Caco-2 (cell line): ENCODE data around the gene SYNPO2. TPM values are rescaled to one million over a fixed set of nuclear protein-coding genes. Genes with fewer than 3 reads are reported as not detected.

Experiments used
- BruUV-seq: library from RNA; stranded (reverse); fragments of 400-500 nt; replicated peaks from 2 replicates; lab custom pipeline; 2021; lab: Mats Ljungman, UMichigan
- CTCF ChIA-PET: fragments of 300-600 bp; sonication (Branson Sonifier 250); formaldehyde crosslinking; loops from one replicate; lab custom pipeline; 2022; ENCODE audit warnings: antibody characterized with exemption; lab: Charles Lee
- POLR2A ChIA-PET: fragments of 300-600 bp; sonication (Branson Sonifier 250); formaldehyde crosslinking; loops from one replicate; lab custom pipeline; 2022; ENCODE audit warnings: antibody characterized with exemption; lab: Charles Lee
- DNase-seq, 2 experiments: peaks; one replicate each; pipeline versions ENCODE4 v3.0.0 to v3.0.0-alpha.2; 2020 to 2022
- H3K27me3 ChIP-seq: replicated peaks from 2 replicates; pipeline ENCODE4 v1.6.0; 2011; ENCODE audit warnings: low read length; ENCODE audit not compliant: control insufficient read depth, insufficient read depth
- H3K36me3 ChIP-seq: 2 replicates; pipeline ENCODE4 v1.5.1; 2011; ENCODE audit warnings: low read length; ENCODE audit not compliant: control insufficient read depth, insufficient read depth
- H3K4me1 ChIP-seq: fragments of 250-450 bp; sonication (Bioruptor Pico); 2 replicates; pipeline ENCODE4 v1.5.1; 2020; ENCODE audit warnings: mild to moderate bottlenecking
- H3K4me3 ChIP-seq: 2 replicates; pipeline ENCODE4 v1.5.1; 2011; ENCODE audit warnings: low read depth, mild to moderate bottlenecking, control low read depth, low read length
- H3K9me3 ChIP-seq: fragments of 250-450 bp; sonication (Bioruptor Pico); 2 replicates; pipeline ENCODE4 v1.5.1; 2020; ENCODE audit warnings: mild to moderate bottlenecking, moderate library complexity
- H3K27ac Mint-ChIP-seq: one replicate; pipeline ENCODE4 v1.8.0; 2022; ENCODE audit warnings: mixed read lengths; ENCODE audit not compliant: unreplicated experiment
- H3K27me3 Mint-ChIP-seq: one replicate; pipeline ENCODE4 v1.8.0; 2022; ENCODE audit warnings: mixed read lengths; ENCODE audit not compliant: insufficient read depth, unreplicated experiment
- H3K36me3 Mint-ChIP-seq: one replicate; pipeline ENCODE4 v1.8.0; 2022; ENCODE audit warnings: mild to moderate bottlenecking, mixed read lengths; ENCODE audit not compliant: insufficient read depth, unreplicated experiment
- H3K4me1 Mint-ChIP-seq: one replicate; pipeline ENCODE4 v1.8.0; 2022; ENCODE audit warnings: low read depth, mixed read lengths; ENCODE audit not compliant: unreplicated experiment
- H3K4me3 Mint-ChIP-seq: one replicate; pipeline ENCODE4 v1.8.0; 2022; ENCODE audit warnings: mild to moderate bottlenecking, moderate library complexity, mixed read lengths; ENCODE audit not compliant: unreplicated experiment
- H3K9me3 Mint-ChIP-seq: one replicate; pipeline ENCODE4 v1.8.0; 2022; ENCODE audit warnings: mixed read lengths; ENCODE audit not compliant: unreplicated experiment
- CTCF ChIP-seq, 2 experiments: fragments of 200-600 bp in 1 of 2; IDR thresholded peaks; 1 replicate in 1 of 2; 2 replicates in 1 of 2; pipeline versions ENCODE4 v1.5.1 to v1.8.0; 2011 to 2022; ENCODE audit warnings: antibody characterized with exemption in 1 of 2, control low read depth in 1 of 2, inconsistent platforms in 1 of 2, low read depth in 1 of 2, low read length in 1 of 2, mild to moderate bottlenecking in 1 of 2, moderate library complexity in 1 of 2; ENCODE audit not compliant: insufficient read depth in 1 of 2, severe bottlenecking in 1 of 2, unreplicated experiment in 1 of 2
- intact Hi-C: fragments of 100-400 bp; cut with micrococcal nuclease; formaldehyde crosslinking; loops from one replicate; pipeline ENCODE4 v1.10.0; 2022; ENCODE audit not compliant: unreplicated experiment
- total RNA-seq: library from RNA; stranded (reverse); gene quantifications from 2 replicates; pipeline ENCODE4 v1.2.3, GENCODE V29; 2022

SYNPO2 gene
- total RNA-seq, 1 experiment from 2014 or later = 0.16 TPM

- TF ChIP-seq CTCF (IDR thresholded peaks at IDR 0.05; ENCODE audit: insufficient read depth in 1 of 2, low read depth in 1 of 2, low read length in 1 of 2, severe bottlenecking in 1 of 2, unreplicated experiment in 1 of 2) = no peak
- Mint-ChIP-seq H3K27ac (no peak overlapping the region), H3K4me1 (peaks cover 23% of the 10 kb centered on the region), H3K27me3 (no peaks in the 10 kb centered on the region), H3K9me3 (no peaks in the 10 kb centered on the region), H3K4me3 (no peak overlapping the region), H3K36me3 (peaks cover 3% of the 10 kb centered on the region)
- POLR2A ChIA-PET = no interaction called here
- Histone ChIP-seq H3K4me3 (no peak overlapping the region), H3K27me3 (no peaks in the 10 kb centered on the region), H3K4me1 (peaks cover 10% of the 10 kb centered on the region), H3K9me3 (no peaks in the 10 kb centered on the region), H3K36me3 (no peaks in the 10 kb centered on the region)
- BruUV-seq = no TSS peak
- DNase-seq = no peak
- intact Hi-C loops = no loop called here
- CTCF ChIA-PET = no interaction called here
Measured at GRCh38 chr4:119037709-119038108, 149.1 kb downstream of the SYNPO2 start.

GRCh38 chr4:119038116-119038841 is 149.6 kb downstream of the SYNPO2 start:
- Mint-ChIP-seq H3K4me3 (no peak overlapping the region), H3K9me3 (no peaks in the 10 kb centered on the region), H3K27me3 (no peaks in the 10 kb centered on the region), H3K4me1 (peaks cover 28% of the 10 kb centered on the region), H3K27ac (no peak overlapping the region), H3K36me3 (peaks cover 5% of the 10 kb centered on the region)
- CTCF ChIA-PET = no interaction called here
- Histone ChIP-seq H3K27me3 (no peaks in the 10 kb centered on the region), H3K9me3 (no peaks in the 10 kb centered on the region), H3K4me1 (peaks cover 10% of the 10 kb centered on the region), H3K36me3 (no peaks in the 10 kb centered on the region), H3K4me3 (no peak overlapping the region)
- TF ChIP-seq CTCF (IDR thresholded peaks at IDR 0.05; ENCODE audit: insufficient read depth in 1 of 2, low read depth in 1 of 2, low read length in 1 of 2, severe bottlenecking in 1 of 2, unreplicated experiment in 1 of 2) = no peak
- no TSS peak for BruUV-seq
- DNase-seq = no peak
- intact Hi-C loops = no loop called here
- POLR2A ChIA-PET = no interaction called here

GRCh38 chr4:119039160-119039559 is 150.5 kb downstream of the SYNPO2 start:
- no peak for TF ChIP-seq CTCF (IDR thresholded peaks at IDR 0.05; ENCODE audit: insufficient read depth in 1 of 2, low read depth in 1 of 2, low read length in 1 of 2, severe bottlenecking in 1 of 2, unreplicated experiment in 1 of 2)
- intact Hi-C loops = loop anchor here (1.0 kb wide), 1 partner anchor 57 kb away; no protein-coding TSS in a partner anchor
- no peak overlapping the region for H3K4me3 ChIP-seq
- H3K27ac Mint-ChIP-seq = no peak overlapping the region
- BruUV-seq = no TSS peak
- H3K27me3 ChIP-seq = no peaks in the 10 kb centered on the region
- peaks cover 22% of the 10 kb centered on the region for H3K4me1 Mint-ChIP-seq
- peaks cover 10% of the 10 kb centered on the region for H3K4me1 ChIP-seq
- ChIA-PET POLR2A (interaction anchor here (1.0 kb wide), 1 partner anchor 98 kb away, joined by 3 read pairs; no protein-coding TSS in a partner anchor), CTCF (interaction anchor here (0.7 kb wide), 1 partner anchor 137 kb away, joined by 4 read pairs; no protein-coding TSS in a partner anchor)
- no peaks in the 10 kb centered on the region for H3K9me3 Mint-ChIP-seq
- no peak overlapping the region for H3K4me3 Mint-ChIP-seq
- H3K27me3 Mint-ChIP-seq = no peaks in the 10 kb centered on the region
- no peak for DNase-seq
- H3K9me3 ChIP-seq = no peaks in the 10 kb centered on the region
- peaks cover 5% of the 10 kb centered on the region for H3K36me3 Mint-ChIP-seq
- H3K36me3 ChIP-seq = no peaks in the 10 kb centered on the region
